ENCODE results near the gene PAK5.

Gene PAK5

DNA sequence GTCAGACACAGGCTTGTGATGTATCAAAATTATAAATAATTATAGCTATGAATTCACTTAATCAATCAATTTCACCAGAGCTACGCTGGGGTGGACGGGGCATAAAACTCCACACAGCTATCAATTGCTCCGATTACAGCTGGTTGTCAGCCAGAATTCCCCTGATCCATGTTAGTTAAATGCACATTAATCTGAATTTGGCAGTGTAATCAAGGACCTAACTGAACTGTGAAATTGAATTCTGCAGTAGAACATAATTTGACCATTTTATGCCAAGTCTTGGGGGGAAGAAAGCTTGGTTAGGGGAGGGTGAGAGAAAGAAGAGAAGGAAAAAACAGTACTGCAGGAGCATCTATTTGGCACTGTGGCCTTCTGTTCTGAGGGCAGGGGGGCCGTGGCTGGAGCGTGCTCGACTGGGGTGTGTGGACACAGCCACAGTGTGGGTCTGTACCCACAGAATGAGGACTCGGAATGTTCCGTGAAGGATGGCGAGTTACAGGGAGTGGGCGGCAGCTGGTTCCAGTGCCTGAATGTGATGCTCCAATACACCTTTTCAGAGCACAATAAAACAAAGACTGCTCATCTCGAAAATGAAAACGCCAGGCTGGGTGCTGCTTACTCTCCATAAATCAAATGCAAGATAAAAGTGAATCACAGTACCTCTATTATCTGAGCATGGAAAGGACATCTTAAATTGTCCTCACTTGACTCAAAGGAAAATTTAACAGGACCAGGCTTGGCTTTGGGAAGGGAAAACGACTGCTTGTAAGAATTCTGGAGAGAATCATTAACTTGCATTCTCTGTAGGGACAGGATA is 265.3 kb downstream of the PAK5 start:
- Mint-ChIP-seq H3K27me3 (no peaks in the 10 kb centered on the region), H3K4me3 (no peak overlapping the region), H3K27ac (no peak overlapping the region), H3K36me3 (ENCODE audit: insufficient read depth) (no peaks in the 10 kb centered on the region), H3K9me3 (peaks cover 0 to 3% of the 10 kb centered on the region in 2 donors), H3K4me1 (ENCODE audit: low read depth in 2 of 2) (no peaks in the 10 kb centered on the region)
- DNase-seq (no peak), ATAC-seq (replicated peaks) (no peak)

DNA sequence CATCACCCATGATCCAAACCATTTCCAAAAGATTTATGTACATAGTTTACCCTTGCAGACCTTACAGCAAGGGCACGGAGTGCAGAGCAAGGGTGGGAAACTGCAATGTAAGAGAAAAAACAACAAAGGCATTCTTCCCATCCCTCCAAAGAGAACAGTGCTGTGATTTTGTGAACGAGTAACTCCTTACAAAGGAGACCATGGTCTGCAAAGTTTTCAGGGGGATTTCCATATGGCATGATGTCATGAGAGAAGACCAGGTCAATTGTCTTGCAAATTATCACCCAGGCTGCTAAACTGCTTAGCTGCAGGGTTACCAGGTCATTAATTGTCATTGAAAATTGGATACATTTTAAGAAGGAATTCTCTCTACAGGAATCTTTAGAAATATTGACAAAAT is 266.2 kb downstream of the PAK5 start:
- ATAC-seq (replicated peaks) (no peak), DNase-seq (no peak)
- H3K4me3 Mint-ChIP-seq: no peak overlapping the region
- no peaks in the 10 kb centered on the region for H3K4me1 Mint-ChIP-seq (ENCODE audit: low read depth in 2 of 2)
- H3K27ac Mint-ChIP-seq: no peak overlapping the region
- H3K27me3 Mint-ChIP-seq: no peaks in the 10 kb centered on the region
- H3K36me3 Mint-ChIP-seq (ENCODE audit: insufficient read depth): no peaks in the 10 kb centered on the region
- H3K9me3 Mint-ChIP-seq: peaks cover 3 to 5% of the 10 kb centered on the region in 2 donors

DNA sequence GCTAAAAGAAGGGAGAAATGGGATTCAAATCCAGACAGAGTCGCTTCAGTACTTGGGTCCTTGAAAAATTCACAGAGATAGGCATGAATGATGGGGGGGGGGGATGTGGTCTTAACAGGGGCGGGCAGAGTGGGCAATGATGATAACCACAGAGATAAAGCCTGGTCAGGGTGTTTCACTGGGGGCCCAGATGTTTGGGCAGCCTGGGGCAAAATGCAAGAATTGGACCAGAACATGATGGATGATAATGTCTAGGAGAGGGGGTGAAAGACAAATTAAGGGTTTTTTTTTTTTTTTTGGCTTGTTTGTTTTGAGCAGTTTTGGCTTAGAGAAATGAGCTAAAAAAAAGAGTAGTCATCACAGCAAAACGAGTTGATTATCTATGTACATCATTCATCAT is 267.1 kb downstream of the PAK5 start:
- no peak overlapping the region for H3K27ac Mint-ChIP-seq
- peaks cover 4 to 8% of the 10 kb centered on the region in 2 donors for H3K9me3 Mint-ChIP-seq
- ATAC-seq (replicated peaks) (no peak), DNase-seq (no peak)
- no peaks in the 10 kb centered on the region for H3K36me3 Mint-ChIP-seq (ENCODE audit: insufficient read depth)
- no peaks in the 10 kb centered on the region for H3K27me3 Mint-ChIP-seq
- H3K4me3 Mint-ChIP-seq: no peak overlapping the region
- H3K4me1 Mint-ChIP-seq (ENCODE audit: low read depth in 2 of 2): no peaks in the 10 kb centered on the region

DNA sequence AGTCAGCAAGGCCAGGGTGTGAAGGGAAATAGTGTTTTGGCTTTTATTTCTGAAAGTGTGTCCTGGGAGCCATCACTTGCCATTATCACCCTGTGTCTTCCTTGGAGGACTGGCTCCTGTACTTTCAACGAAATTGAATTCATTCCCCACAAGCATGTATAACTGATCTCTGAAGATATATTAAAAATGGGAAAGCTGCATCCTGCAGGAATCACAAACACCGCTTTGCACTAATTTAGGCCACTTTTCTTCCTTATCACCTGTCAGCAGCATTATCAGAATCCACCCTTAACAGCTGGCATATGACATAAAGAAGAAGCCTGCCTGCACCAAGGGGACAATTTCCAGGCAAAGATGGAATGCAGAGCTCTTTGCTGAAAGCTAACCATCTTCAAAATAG is 268.3 kb downstream of the PAK5 start:
- Mint-ChIP-seq H3K9me3 (peaks cover 11 to 17% of the 10 kb centered on the region in 2 donors), H3K27ac (no peak overlapping the region), H3K36me3 (ENCODE audit: insufficient read depth) (no peaks in the 10 kb centered on the region), H3K27me3 (no peaks in the 10 kb centered on the region), H3K4me1 (ENCODE audit: low read depth in 2 of 2) (no peaks in the 10 kb centered on the region), H3K4me3 (no peak overlapping the region)
- ATAC-seq (replicated peaks) (no peak), DNase-seq (no peak)

DNA sequence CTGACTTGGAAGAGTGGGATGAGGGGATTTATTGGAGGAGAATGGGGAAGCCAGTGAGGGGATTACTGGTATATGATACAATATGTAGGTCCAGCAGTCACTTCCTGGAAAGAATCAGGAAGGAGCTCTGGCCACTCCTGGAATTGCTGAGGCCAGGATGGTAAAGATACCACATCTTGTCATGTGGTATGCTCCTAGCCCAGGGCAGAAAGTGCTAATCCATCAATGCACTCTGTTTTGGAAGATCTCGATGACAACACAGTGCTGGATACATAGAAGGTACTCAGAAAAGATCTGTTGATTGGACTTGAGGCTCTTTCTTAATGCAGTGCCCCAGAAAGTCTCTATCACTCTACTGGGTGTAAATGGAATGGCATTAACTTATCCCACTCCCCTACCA is 271.9 kb downstream of the PAK5 start:
- no peak overlapping the region for H3K4me3 Mint-ChIP-seq
- no peaks in the 10 kb centered on the region for H3K27me3 Mint-ChIP-seq
- H3K9me3 Mint-ChIP-seq: peaks cover 11 to 17% of the 10 kb centered on the region in 2 donors
- ATAC-seq (replicated peaks) (no peak), DNase-seq (no peak)
- no peaks in the 10 kb centered on the region for H3K36me3 Mint-ChIP-seq (ENCODE audit: insufficient read depth)
- H3K27ac Mint-ChIP-seq: no peak overlapping the region
- H3K4me1 Mint-ChIP-seq (ENCODE audit: low read depth in 2 of 2): no peaks in the 10 kb centered on the region

DNA sequence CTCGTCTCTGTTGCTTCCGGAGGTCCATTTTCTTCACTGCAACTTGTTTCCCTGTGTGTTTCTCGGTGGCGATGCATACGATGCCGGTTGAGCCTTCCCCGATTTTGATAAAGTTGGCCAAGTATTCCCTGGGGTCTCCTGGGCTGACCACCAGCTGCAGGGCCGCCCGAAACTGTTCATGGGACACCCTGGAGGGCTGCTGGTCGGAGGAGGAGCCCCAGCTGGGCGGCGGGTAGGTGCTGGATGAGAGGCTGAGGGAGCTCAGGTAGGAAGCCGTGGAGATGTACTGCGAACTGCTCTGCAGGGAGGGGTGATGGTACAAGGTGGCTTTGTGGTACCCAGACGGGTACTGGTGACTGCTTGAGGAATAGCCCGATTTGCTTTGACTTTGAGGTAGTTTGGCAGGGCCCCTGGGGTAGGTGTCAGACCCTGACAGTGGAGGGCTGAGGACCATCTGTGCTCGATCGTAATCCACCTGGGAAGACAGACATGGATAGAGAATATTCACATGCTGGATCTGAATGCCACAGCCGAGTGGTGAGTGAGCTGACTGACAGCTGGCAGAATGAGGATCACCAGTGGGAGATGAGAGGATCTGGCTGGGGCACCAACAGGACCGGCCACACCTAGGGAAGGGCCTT is 272.8 kb downstream of the PAK5 start:
- H3K4me1 Mint-ChIP-seq (ENCODE audit: low read depth in 2 of 2): no peaks in the 10 kb centered on the region
- no peak for DNase-seq
- no peaks in the 10 kb centered on the region for H3K27me3 Mint-ChIP-seq
- H3K9me3 Mint-ChIP-seq: peaks cover 11 to 17% of the 10 kb centered on the region in 2 donors
- H3K4me3 Mint-ChIP-seq: no peak overlapping the region
- no peak overlapping the region for H3K27ac Mint-ChIP-seq
- no peak for ATAC-seq (replicated peaks)
- H3K36me3 Mint-ChIP-seq (ENCODE audit: insufficient read depth): no peaks in the 10 kb centered on the region

DNA sequence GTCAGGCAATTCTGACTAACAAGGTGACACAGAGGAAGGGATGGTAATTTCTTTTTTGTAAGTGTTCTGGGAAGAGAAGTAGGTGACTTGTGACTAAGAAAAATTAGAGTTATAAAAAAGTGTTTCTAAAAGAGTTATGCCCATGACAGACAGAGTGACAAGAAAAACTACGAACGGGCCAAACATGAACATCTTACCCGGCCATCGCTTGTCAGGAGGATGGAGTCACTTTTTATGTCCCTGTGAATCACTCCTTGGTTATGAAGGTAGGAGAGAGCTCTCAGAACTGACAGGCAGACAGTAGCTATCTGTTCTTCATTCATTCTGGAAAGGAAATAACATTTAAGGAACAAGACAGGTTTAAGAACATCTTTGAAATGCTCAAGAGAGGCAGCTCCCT is 281.5 kb downstream of the PAK5 start:
- Mint-ChIP-seq H3K9me3 (peaks cover 0 to 2% of the 10 kb centered on the region in 2 donors), H3K27me3 (no peaks in the 10 kb centered on the region), H3K36me3 (ENCODE audit: insufficient read depth) (no peaks in the 10 kb centered on the region), H3K27ac (no peak overlapping the region), H3K4me3 (no peak overlapping the region), H3K4me1 (ENCODE audit: low read depth in 2 of 2) (no peaks in the 10 kb centered on the region)
- ATAC-seq (replicated peaks) (no peak), DNase-seq (no peak)

DNA sequence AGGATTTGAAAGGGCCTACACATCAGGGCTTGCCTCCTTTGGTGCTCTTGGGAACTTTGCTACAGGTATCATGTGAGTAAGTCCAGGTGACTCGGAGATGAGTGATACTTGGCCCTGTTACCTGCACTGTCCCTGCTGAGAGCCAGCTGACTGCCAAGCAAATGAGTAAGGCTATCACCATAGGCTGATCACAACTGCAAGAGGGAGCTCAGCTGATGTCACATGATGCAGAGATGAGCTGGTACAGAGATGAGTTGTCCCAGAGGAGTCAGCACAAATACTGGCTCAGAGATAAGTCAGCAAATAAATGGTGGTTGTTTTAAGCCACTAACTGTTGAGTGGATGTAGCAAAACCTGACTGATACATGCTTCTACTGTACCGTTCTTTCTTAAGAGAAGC is 283.1 kb downstream of the PAK5 start:
- H3K4me1 Mint-ChIP-seq (ENCODE audit: low read depth in 2 of 2): no peaks in the 10 kb centered on the region
- DNase-seq (no peak), ATAC-seq (replicated peaks) (no peak)
- no peaks in the 10 kb centered on the region for H3K36me3 Mint-ChIP-seq (ENCODE audit: insufficient read depth)
- H3K27ac Mint-ChIP-seq: no peak overlapping the region
- H3K9me3 Mint-ChIP-seq: peaks cover 0 to 4% of the 10 kb centered on the region in 2 donors
- H3K4me3 Mint-ChIP-seq: no peak overlapping the region
- no peaks in the 10 kb centered on the region for H3K27me3 Mint-ChIP-seq

DNA sequence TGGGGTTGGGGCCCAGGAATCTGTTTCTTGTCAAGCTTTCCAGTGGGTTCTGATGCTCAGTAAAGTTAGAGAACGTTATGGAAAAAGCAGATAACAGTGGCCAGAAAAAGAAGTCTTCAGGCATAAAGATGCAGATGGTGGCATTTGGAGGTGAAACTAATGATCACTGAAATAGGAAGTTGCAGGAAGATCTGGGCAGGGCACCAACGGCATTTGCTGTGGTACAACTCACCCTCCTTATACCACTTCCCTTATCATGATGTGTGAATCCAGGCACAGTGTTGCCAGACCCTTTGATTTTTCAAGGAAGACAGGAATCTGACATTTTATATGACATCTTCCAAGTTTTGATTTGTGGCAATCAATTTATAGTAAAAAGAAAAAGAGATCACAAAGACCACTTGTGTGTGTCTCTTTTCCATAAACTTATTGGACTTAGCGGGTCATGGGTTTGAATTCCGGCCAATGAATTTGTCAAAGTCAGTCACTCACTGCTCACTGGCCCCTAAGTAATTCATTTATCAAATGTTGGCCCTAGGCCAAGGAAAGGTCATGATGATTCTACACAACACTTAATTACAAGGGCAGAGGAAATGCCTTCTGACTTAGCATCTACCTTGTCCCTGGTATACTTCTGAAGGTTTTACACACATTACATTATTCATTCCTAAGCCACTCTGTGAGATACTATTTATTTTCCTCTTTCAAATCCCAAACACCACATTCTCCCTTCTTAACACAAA is 286.9 kb downstream of the PAK5 start:
- H3K27ac Mint-ChIP-seq: no peak overlapping the region
- H3K4me3 Mint-ChIP-seq: no peak overlapping the region
- ATAC-seq (replicated peaks) (no peak), DNase-seq (no peak)
- peaks cover 0 to 1% of the 10 kb centered on the region in 2 donors for H3K9me3 Mint-ChIP-seq
- no peaks in the 10 kb centered on the region for H3K27me3 Mint-ChIP-seq
- H3K36me3 Mint-ChIP-seq (ENCODE audit: insufficient read depth): no peaks in the 10 kb centered on the region
- H3K4me1 Mint-ChIP-seq (ENCODE audit: low read depth in 2 of 2): no peaks in the 10 kb centered on the region

DNA sequence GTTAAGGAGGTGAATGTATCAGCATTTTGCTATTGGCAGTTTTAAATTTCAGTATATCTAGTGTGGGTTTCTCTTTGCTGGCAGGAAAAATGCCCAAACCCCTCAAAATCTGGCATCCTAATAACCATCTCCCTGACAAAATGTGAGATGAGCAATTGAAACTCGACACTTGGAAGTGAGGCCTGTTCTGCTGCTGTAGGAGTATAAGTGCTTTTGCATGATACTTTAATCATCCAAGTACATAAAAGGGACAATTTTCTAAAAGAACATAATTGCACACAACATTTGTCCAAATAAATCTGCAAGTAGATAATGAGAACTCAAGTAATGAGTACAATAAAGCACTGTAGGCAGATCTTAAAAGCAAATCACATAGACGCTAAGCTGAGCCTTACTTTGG is 288.0 kb downstream of the PAK5 start:
- peaks cover 0 to 1% of the 10 kb centered on the region in 2 donors for H3K9me3 Mint-ChIP-seq
- no peaks in the 10 kb centered on the region for H3K36me3 Mint-ChIP-seq (ENCODE audit: insufficient read depth)
- no peak overlapping the region for H3K4me3 Mint-ChIP-seq
- H3K27me3 Mint-ChIP-seq: no peaks in the 10 kb centered on the region
- ATAC-seq (replicated peaks) (no peak), DNase-seq (no peak)
- H3K27ac Mint-ChIP-seq: no peak overlapping the region
- H3K4me1 Mint-ChIP-seq (ENCODE audit: low read depth in 2 of 2): no peaks in the 10 kb centered on the region

DNA sequence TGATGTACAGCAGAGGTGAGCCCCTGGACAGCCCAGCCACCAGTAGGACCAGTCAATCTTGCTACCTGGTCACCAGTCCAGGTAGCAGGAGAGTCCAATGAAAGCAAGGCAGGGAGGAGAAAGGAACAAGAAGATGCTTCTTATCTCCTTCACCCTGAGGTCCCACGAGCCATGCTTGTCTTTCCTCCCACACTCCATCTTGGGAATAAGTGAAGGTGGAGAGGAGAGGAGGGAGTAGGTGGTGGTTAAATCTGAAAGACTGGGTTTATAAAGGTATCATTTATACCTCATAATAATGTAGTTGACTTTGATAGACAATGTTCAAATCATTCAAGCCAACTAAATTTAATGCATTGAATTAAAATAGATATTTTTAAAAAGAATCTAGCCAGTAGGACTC is 288.6 kb downstream of the PAK5 start:
- ATAC-seq (replicated peaks): no peak
- Mint-ChIP-seq H3K9me3 (peaks cover 0 to 4% of the 10 kb centered on the region in 2 donors), H3K4me3 (no peak overlapping the region), H3K4me1 (ENCODE audit: low read depth in 2 of 2) (no peaks in the 10 kb centered on the region), H3K36me3 (ENCODE audit: insufficient read depth) (no peaks in the 10 kb centered on the region), H3K27me3 (no peaks in the 10 kb centered on the region), H3K27ac (no peak overlapping the region)
- no peak for DNase-seq

DNA sequence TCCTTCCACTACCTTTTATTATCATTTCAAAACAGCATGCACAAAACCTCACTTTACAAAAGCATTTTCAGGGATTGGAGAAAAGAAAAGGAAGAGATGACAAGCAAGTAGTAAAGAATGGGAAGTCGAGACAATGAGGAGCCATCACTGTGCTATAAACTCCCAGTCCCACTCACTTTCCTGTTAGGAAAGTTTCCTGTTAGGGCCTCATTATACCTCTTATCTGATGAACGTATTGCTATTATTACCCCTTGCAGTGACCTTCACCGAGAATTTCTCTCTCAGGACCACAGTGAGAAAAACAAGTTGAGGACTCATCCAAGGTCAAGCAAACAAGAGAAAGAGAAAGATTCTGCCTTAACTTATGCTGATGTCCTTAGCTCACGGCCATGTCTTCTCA is 295.7 kb downstream of the PAK5 start:
- Mint-ChIP-seq H3K27me3 (no peaks in the 10 kb centered on the region), H3K27ac (no peak overlapping the region), H3K36me3 (ENCODE audit: insufficient read depth) (no peaks in the 10 kb centered on the region), H3K4me1 (ENCODE audit: low read depth in 2 of 2) (no peaks in the 10 kb centered on the region), H3K4me3 (no peak overlapping the region), H3K9me3 (peaks cover 4 to 10% of the 10 kb centered on the region in 2 donors)
- DNase-seq: no peak
- no peak for ATAC-seq (replicated peaks)

DNA sequence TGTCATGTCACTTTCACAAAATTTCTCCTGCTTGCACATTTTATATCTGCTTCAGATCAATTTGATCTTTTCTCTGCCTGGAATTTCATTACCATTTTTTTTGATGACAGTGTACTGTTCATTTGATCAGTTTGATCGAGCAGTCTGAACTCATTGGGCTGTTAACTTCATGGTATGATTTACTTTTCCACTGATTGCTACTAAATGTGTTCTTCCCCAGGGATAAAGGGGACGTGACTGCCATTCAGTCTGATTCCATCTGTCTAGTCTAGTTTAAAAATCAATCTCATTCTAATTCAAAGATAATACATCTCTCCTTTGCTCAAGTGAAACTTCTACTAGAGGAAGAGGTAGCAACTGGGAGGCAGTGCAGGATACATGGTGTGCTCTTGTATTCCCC is 303.4 kb downstream of the PAK5 start:
- H3K27ac Mint-ChIP-seq: no peak overlapping the region
- DNase-seq: no peak
- no peaks in the 10 kb centered on the region for H3K36me3 Mint-ChIP-seq (ENCODE audit: insufficient read depth)
- peaks cover 3 to 8% of the 10 kb centered on the region in 2 donors for H3K9me3 Mint-ChIP-seq
- no peak overlapping the region for H3K4me3 Mint-ChIP-seq
- no peak for ATAC-seq (replicated peaks)
- no peaks in the 10 kb centered on the region for H3K27me3 Mint-ChIP-seq
- no peaks in the 10 kb centered on the region for H3K4me1 Mint-ChIP-seq (ENCODE audit: low read depth in 2 of 2)

DNA sequence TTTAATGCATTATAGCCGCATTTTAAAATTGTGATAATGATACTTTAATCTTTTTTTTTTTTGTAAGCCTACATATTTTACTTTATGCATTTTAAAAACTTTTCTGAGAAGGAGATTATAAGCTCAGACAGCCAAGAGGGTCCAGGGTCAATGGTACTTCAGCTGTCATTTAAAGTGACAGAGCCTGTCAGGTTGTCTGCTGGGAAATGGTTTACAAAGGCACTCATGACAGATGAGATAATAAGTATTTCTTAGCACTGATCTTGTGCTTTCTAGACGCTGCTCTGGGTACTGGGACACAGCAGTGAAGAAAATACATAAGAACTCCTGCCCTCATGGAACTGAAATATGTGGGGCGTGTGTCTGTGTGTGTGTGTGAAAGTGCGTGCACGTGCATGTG is 304.9 kb downstream of the PAK5 start:
- Mint-ChIP-seq H3K9me3 (peaks cover 3 to 8% of the 10 kb centered on the region in 2 donors), H3K27me3 (no peaks in the 10 kb centered on the region), H3K4me3 (no peak overlapping the region), H3K27ac (no peak overlapping the region), H3K4me1 (ENCODE audit: low read depth in 2 of 2) (no peaks in the 10 kb centered on the region), H3K36me3 (ENCODE audit: insufficient read depth) (no peaks in the 10 kb centered on the region)
- no peak for ATAC-seq (replicated peaks)
- DNase-seq: no peak

Measured in effector memory CD8-positive, alpha-beta T cell (primary cell).